Stimulated activated CD4-positive, alpha-beta T cell treated with anti-CD3 and anti-CD28 coated beads, Interleukin-1b, Interleukin-23, amount 100 ng/mL, for 48 hours (primary cell): ENCODE results near the gene GMDS.

Source experiments
- DNase-seq: peaks from one replicate; pipeline ENCODE4 v3.0.0-alpha.2; 2020

The GMDS gene

DNA sequence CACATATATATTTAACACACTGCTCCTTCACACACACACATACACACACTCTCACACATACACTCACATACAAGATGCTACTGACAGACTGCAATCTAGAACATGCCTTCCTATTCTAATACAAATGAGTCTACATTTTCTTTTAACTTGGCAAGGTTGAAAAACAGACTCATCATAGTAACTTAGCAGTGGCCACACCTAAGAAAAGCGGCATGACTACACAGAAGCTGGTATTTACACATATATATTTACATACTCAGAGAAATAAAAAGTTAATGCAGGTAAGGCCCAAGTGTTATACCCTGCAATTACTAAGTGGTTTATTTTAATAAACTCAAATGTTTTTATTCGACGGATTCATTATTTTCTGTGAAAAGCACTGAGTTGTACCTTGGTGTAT, 426.4 kb downstream of the GMDS start:
- no peak for DNase-seq

GRCh38 chr6:1817033-1817761, 428.2 kb downstream of the GMDS start:
- no peak for DNase-seq

DNA sequence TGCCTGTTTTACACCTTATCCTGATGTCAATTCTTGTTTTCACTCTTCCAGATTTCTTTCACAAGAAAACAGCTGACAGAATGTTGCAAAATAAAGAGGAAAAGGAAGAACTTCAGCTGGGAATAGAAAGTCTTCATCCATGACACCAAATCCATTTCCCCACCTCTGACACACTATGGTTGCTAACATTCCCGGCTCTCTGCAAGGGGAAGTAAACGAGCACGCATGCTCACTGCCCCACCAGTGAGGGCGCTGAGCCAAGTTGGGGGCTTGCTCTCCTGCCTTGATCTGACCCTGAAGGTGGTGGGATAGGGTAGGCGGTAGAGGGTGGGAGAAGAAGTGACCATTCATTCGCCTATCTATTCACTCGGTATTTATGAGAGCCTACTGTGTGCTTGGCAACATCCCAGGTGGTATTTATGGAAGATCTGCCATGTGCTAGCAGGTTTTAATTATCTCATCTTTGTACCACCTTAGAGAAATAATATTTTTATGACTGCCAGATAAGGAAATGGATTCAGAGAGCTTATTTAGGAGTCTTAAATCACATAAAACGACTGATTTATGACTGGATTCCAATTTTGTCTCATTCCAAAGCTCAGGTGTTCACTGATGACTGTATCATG, 429.5 kb downstream of the GMDS start:
- DNase-seq: no peak

- no peak for DNase-seq
Observed at GRCh38 chr6:1814279-1814678, 431.1 kb downstream of the GMDS start.

- no peak for DNase-seq
Observed at GRCh38 chr6:1812487-1812886, 432.9 kb downstream of the GMDS start.

DNA sequence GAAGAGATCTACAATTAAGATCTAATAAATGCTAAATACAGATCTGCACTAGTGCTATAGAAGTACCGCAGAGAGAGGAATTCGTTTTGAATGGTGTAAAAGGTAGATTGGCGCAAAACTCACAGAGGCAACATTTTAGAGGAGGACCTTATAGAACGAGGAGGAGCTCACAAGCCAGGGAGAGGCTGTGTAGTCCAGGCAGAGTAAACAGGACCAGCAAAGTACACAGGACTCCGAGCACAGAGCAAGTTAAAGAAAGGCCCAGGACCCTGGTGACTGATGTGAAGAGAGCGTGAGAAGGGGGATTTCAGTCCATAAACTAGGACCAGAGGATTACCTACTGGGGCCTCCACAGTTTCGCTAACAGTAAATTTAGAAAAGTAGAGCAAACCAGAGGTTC, 433.4 kb downstream of the GMDS start:
- DNase-seq: no peak

DNA sequence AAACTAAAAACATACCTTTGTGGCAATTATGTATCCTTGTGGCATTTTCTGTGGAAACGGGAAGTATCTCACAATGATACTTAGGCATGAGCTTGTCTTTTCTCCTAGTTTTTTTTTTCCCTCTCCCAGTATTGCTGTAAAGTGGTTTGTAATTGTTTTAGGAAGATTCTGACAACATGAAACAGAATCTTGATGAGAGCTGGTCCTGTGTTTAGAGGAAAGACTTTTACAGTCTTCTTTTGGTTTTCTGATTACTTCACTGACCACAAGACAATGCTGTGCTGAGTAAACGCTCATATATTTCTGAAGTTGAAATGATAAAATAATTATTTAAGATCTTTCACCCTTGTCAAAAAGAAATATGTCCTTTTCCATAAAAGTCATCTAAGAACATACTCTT, 434.5 kb downstream of the GMDS start:
- no peak for DNase-seq

GRCh38 chr6:1809291-1809988, 436.0 kb downstream of the GMDS start:
- DNase-seq: no peak

DNA sequence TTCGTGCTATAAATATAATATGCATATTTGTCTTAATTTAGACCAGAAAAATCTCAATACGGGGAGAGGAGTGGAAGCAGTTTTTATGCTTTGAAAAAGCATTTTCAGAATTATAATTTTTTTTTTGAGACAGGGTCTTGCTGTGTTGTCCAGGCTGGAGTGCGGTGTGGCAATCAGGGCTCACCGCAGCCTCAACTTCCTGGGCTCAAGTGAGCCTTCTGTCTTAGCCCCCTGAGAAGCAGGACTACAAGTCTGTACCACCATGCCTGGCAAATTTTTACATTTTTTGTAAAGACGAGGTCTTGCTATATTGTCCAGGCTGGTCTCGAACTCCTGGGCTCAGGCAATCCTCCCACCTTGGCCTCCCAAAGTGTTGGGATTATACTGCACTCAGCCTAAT, 438.5 kb downstream of the GMDS start:
- no peak for DNase-seq

DNA sequence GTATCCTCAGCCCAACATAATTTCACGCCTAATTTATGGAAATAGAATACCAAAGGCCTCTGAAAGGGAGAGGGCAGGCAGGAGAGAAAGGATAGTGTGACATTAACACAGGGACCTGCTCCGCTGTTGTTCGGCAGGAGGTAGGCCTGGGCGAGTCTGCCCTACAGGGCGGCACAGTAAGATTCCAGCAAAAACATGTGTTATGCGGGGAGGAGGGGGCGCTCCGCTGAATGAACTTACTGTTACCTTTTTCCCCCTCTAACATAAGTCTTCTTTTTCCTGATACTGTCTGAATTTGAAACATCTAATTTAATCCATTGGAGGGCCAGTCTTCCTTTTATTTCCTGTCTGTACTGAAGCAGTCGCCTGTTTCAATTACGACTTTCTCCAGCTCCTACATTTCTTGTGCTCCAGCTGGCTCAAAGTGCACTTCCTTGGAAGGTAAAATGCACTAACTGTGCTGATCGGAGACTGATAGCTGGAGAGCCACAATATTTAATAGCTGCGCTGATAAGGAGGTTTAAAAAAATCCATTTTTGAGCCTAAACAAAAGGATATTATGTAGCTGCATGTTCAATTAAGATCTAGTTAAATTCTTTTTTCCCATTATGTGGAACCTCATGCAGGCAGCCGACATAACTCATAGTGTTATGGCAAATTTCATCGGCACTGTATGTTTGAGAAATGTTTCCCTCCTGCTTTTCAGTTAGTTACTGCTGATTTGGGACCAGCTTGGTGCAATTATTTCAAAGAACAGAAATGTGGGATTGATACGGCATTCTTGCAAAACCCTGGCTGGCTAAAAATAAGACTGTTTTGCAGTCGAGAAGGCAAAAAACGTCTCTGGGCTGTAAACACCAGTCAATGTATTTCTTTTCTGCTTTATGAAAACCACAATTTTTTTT, 442.7 kb downstream of the GMDS start:
- DNase-seq: no peak

DNA sequence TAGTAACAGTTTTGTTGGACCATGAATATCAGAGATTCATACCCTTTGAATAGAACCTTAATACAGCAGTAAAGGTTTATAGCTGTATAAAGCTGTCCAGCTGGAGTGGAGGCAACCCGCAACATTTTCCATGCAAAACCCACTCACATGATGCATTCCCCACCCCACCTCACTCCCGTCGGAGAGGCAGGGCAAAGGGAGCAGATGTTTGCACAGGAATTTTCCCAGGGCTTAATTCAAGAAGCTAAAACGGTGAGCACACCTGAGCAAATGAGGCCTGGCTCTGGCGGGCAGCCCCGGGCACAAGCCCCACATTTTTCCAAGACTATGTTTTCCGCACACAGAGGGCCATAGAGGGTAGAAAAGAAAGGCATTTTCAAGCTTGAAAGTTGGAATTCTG, 444.0 kb downstream of the GMDS start:
- no peak for DNase-seq

GRCh38 chr6:1800845-1801244, 444.6 kb downstream of the GMDS start:
- no peak for DNase-seq

DNA sequence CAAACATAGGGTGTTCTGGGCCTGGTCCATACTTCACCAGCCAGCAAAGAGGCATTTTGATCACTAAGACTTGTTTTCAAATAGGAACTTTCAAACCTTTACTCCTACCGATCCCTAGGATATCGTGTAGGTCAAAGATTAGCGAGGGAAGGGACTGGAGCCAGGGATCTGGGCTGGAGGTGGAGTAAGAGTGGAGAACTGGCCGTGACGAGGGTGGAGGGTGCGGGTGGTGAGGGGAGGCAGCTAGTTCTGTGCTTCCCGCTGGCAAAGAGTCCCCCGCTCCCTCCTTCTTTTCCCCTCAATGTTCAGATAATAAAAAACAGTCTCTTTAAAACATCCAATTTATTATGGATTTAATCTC, 446.5 kb downstream of the GMDS start:
- DNase-seq: no peak

- DNase-seq: no peak
Observed at GRCh38 chr6:1798303-1798964, 447.0 kb downstream of the GMDS start.

DNA sequence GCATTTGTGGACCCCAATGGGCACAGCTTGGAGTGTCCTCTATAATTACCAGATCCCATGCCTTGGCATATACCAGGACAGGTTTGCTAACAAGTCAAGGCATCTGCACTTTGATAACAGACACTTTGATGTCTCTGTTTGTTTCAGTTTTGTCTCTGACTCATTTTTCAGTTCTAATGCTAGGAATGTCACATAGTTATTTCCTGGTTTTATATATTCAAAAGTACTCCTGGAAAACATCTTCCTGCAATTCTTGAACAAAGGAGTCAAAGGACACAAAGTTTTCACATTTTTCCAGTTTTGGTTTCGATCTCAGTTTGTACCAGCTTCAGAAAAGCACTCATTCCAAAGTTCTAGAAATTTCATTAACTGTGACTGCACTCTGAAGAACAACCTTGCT, 447.6 kb downstream of the GMDS start:
- DNase-seq: no peak

DNA sequence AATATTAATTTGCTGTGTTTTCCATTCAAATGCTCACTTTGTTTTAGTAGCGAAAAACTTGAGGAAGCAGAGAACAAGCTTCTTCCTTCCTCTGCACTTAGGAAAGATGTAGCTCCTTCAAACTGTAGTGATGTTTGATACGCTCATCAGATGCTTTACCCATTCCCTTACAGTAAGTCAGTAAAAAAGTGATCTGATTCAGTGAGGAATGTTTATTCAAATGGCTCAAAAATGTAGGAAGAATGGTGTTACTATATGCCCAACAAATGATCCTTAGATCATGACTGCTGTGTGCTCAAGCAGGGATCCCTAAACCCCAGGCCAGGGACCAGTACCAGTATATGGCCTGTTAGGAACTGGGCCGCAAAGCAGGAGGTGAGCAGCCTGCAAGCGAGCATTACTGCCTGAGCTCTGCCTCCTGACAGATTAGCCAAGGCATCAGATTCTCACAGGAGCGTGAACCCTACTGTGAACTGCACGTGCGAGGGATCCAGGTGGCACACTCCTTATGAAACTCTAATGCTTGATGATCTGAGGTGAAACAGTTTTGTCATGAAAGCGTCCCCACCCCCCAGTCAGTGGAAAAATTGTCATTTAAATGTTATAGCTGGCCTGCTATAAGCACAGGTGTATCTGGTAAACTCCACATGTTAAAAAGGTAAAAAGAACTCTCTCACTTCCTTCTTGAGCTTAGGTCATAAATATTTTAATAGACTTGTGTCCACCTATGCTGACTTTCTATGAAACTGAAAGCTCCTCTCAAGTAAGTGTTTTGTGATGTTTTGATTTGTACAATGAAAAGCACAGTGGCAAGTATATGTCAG, 448.5 kb downstream of the GMDS start:
- no peak for DNase-seq

- DNase-seq: no peak
Observed at GRCh38 chr6:1795910-1796309, 449.5 kb downstream of the GMDS start.

- DNase-seq: no peak
Observed at GRCh38 chr6:1792989-1793388, 452.4 kb downstream of the GMDS start.

DNA sequence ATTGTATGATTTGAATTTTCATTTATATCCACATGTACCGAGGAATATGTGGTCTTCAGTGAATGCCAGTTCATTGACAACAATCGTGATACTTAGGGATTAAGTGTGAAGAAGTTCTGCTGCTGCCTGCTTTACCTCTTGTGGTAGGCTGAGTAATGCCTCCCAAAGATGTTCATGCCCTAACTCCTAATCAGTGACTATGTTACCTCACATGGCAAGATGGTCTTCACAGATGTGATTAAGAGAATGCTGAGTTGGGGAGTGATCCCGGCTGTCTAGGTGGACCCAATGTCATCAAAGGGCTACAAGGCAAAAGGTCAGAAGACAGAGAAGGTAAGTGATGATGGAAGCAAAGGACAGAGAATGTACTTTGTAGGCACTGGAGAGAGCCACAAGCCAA, 454.7 kb downstream of the GMDS start:
- no peak for DNase-seq

GRCh38 chr6:1789092-1789491, 456.3 kb downstream of the GMDS start:
- DNase-seq: no peak

DNA sequence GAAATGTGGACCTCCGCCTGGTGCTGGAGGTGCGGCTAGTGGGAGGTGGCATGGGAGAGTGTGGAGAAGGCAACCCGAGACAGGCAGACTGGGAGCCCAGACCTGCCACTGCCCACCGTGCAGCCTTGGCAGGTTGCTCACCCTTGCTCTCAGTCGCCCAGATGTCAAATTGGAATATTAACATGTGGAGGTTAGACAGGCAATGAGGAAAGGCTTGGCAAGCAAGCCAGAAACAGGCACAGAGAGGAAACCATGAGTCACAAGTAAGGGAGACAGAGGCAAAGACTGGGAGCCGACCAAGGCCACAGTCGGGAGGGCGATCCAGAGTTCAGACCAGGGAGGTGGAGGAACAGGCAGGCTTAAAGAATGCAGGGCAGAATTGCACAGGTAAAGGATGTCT, 457.5 kb downstream of the GMDS start:
- no peak for DNase-seq
